ENCODE measurements around the gene STK11. TPM values are rescaled to one million over a fixed set of nuclear protein-coding genes. Genes with fewer than 3 reads are reported as not detected.
"Not testable (repeated sequence)": the region's sequence is repeated elsewhere in the genome, so short reads cannot be mapped to it uniquely, and the experiment has no call there.

Gene STK11
- total RNA-seq, 4 donors from 2014 or later: 98.4 to 135 (median 117) TPM

DNA sequence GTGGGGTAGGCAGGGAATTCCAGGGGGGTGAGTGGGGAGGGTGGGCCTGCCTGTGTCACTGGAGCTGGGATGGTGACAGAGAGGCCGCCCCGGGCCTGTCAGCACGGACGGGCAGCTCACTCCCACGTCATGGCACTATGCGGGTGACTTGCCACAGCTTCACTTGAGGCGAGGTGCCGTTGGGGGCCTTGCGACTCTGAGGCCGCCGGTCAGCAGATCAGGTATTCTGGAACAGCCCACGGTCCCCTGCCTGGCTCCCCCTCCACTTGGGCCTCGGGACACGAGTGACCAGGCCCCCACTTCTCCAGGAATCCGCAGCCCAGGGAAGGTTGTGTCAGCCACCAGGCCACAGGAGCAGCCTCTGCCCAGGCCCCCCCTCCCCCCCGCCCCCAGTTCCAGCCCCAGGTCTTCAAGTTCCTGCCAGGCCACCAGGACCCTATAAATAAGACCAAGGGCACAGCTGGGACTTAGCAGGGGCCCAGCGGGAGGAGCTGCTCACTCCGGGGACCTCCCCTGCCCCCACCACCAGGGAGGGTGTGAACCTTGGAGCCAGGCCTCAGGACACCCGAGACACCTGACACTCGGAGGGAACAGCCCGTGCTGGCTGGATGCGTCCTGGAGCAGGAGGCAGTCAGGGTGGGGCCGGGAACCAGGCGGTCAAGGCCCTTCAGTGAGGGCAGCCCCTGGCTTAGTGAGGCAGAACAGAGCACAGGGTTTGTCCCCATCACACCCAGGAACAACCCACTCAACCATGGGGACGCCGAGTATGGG, 40.1 kb downstream of the STK11 start:
- peaks cover 0 to 17% (median 0%) of the 10 kb centered on the region in 3 donors for H3K36me3 ChIP-seq
- H3K27ac ChIP-seq: peak overlapping the region; percentile 82 to 100 (median 100)
- peak in 2 of 3 donors; percentile 93 for DNase-seq
- H3K27me3 ChIP-seq: no peaks in the 10 kb centered on the region
- peak; percentile 72 to 86 for TF ChIP-seq POLR2A (IDR thresholded peaks at IDR 0.05)
- TF ChIP-seq, protein P1, sequence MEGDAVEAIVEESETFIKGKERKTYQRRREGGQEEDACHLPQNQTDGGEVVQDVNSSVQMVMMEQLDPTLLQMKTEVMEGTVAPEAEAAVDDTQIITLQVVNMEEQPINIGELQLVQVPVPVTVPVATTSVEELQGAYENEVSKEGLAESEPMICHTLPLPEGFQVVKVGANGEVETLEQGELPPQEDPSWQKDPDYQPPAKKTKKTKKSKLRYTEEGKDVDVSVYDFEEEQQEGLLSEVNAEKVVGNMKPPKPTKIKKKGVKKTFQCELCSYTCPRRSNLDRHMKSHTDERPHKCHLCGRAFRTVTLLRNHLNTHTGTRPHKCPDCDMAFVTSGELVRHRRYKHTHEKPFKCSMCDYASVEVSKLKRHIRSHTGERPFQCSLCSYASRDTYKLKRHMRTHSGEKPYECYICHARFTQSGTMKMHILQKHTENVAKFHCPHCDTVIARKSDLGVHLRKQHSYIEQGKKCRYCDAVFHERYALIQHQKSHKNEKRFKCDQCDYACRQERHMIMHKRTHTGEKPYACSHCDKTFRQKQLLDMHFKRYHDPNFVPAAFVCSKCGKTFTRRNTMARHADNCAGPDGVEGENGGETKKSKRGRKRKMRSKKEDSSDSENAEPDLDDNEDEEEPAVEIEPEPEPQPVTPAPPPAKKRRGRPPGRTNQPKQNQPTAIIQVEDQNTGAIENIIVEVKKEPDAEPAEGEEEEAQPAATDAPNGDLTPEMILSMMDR (IDR thresholded peaks at IDR 0.05): peak in 1 of 6 experiments; percentile 12
- peak overlapping the region in 2 of 4 donors; percentile 45 to 95 for H3K4me3 ChIP-seq
- no peaks in the 10 kb centered on the region for H3K9me3 ChIP-seq
- H3K4me1 ChIP-seq: peaks cover 7 to 63% (median 44%) of the 10 kb centered on the region in 4 donors

DNA sequence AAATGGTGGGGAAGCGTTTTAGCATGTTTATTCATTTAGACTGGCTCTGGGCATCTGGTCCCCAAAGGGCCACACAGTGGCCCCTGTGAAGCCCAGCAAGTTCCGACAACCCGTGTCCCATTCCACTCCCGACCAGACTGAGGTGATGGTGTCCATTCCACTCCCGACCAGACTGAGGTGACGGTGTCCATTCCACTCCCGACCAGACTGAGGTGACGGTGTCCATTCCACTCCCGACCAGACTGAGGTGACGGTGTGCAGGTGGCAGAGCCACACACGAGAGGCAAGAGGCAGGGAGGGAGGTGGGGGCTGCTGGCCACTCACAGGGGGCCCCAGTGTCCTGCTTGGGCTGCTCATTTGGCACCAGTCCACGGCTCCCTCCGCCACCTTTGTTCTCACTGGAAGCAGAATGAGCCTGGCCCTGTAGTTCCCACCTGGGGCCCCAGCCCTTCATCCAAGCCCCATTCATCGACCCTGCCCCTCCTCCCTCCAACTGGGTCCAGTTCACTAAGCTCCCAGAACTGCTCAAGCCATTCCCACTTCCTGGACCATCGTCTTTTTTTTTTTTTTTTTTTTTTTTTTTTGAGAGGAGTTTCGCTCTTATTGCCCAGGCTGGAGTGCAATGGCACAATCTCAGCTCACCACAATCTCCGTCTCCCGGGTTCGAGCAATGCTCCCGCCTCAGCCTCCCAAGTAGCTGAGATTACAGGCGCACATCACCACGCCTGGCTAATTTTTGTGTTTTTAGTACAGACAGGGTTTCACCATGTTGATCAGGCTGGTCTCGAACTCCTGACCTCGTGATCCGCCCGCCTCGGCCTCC, 40.9 kb downstream of the STK11 start:
- not testable (repeated sequence) for H3K9me3 ChIP-seq, H3K27me3 ChIP-seq
- DNase-seq: peak in 2 of 3 donors; percentile 61 to 70
- peaks cover 3 to 56% (median 36%) of the 10 kb centered on the region in 4 donors for H3K4me1 ChIP-seq
- H3K27ac ChIP-seq: peak overlapping the region; percentile 82 to 100 (median 100)
- TF ChIP-seq, protein P1 (IDR thresholded peaks at IDR 0.05): peak in 1 of 6 experiments; percentile 2
- peaks cover 0 to 25% (median 0%) of the 10 kb centered on the region in 3 donors for H3K36me3 ChIP-seq
- peak overlapping the region in 2 of 4 donors; percentile 0 to 95 for H3K4me3 ChIP-seq

DNA sequence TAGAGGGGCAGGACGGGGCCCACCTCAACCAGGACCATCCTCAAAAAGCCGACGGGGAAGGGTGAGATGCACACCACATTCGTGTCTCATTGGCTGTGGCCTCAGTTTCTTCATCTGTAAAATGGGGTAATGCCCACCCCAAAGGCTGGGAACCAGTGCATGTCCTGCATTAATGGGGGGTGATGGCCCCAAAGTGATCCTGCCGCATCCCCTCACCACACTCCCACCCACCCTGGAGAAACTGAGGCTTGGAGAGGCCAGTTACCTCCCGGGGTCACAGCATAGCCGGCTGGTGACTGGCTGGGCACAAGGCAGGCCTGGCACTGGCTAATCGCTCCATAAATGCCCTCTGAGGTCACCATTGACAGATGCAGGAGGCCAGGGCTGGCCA, 42.2 kb downstream of the STK11 start:
- peak overlapping the region; percentile 86 to 93 (median 88) for H3K4me3 ChIP-seq
- H3K4me1 ChIP-seq: peaks cover 3 to 55% (median 29%) of the 10 kb centered on the region in 4 donors
- H3K9me3 ChIP-seq: no peaks in the 10 kb centered on the region
- H3K36me3 ChIP-seq: peaks cover 0 to 31% (median 0%) of the 10 kb centered on the region in 3 donors
- TF ChIP-seq POLR2A (IDR thresholded peaks at IDR 0.05): peak in 1 of 2 donors; percentile 26
- TF ChIP-seq, protein P1 (IDR thresholded peaks at IDR 0.05): no peak
- no peaks in the 10 kb centered on the region for H3K27me3 ChIP-seq
- peak overlapping the region; percentile 99 to 100 (median 100) for H3K27ac ChIP-seq
- DNase-seq: no peak

DNA sequence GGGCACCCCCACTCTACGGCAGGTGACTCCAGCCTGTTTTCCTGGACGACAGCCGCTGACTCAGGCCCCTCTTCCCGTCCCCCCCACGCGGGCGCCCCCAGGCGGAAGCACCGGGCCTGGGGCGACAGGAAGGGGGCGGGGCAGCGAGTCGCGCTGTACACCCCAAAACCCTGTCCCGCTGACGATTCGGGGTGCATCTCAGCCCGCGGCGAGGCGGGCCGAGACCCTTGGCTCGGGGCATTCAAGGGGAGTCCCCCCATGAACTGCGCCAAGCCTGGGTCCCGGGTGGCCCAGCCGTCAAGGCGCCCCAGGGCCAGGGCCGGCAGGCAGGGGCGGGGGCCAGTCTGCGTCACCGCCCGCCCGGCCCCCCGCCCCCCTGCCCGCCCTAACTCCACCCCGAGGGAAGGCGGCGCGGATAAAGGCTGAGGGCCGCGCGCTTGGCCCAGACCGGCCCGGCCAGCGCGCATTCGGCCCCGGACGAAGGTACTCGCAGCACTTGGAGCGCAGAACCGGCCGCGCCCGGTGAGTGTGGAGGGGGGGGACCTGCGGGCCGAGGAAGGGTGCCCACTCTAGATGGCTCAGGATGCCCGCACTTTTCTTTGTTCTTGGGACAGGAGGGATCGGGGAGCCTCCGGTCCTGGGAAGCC, 42.7 kb downstream of the STK11 start, which contains the start of gene MIDN:
TSS of gene MIDN (plus strand) at position 445 of the 647 bp plus-strand sequence. CDS start 1,714 bp downstream, outside the sequence.
- TF ChIP-seq POLR2A (IDR thresholded peaks at IDR 0.05): peak; percentile 93 to 97
- TF ChIP-seq, protein P1 (IDR thresholded peaks at IDR 0.05): peak; percentile 26 to 54 (median 41)
- no peaks in the 10 kb centered on the region for H3K9me3 ChIP-seq
- no peaks in the 10 kb centered on the region for H3K27me3 ChIP-seq
- peak within 1 kb of the TSS; percentile 86 to 93 (median 88) for H3K4me3 ChIP-seq
- peaks cover 0 to 31% (median 0%) of the 10 kb centered on the region in 3 donors for H3K36me3 ChIP-seq
- peak within 1 kb of the TSS; percentile 99 to 100 (median 100) for H3K27ac ChIP-seq
- peak; percentile 84 to 93 (median 92) for DNase-seq
- peaks cover 3 to 50% (median 31%) of the 10 kb centered on the region in 4 donors for H3K4me1 ChIP-seq

DNA sequence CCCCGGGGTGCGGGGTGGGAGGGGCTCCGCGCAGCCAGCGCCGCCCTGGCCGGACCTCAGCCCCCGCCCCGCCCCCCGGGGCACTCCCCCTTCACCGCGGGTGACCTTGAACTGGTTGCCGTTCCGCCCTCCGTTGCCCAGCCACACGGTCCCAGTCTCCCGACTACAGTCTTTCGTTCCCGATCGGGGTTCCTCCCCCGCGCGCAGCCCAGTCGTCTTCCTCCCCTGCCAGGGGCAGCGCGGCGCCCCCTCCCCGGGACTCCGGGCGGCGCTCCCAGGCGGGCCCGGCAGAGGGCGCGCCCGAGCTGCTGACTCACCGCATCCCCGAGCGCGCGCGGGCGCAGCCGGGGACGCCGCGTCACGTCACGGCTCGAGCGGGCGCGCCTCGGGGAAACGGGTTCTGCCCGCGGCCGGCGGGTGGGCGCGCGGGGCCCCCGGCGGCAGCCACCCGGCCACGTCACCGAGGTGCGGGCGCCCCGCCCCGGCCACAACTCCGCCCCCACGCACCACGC, 43.3 kb downstream of the STK11 start:
- peak overlapping the region; percentile 86 to 93 (median 88) for H3K4me3 ChIP-seq
- TF ChIP-seq, protein P1 (IDR thresholded peaks at IDR 0.05): peak; percentile 81 to 97 (median 95)
- TF ChIP-seq POLR2A (IDR thresholded peaks at IDR 0.05): no peak
- H3K9me3 ChIP-seq: no peaks in the 10 kb centered on the region
- DNase-seq: peak; percentile 79 to 89 (median 88)
- peaks cover 5 to 50% (median 35%) of the 10 kb centered on the region in 4 donors for H3K4me1 ChIP-seq
- H3K27me3 ChIP-seq: no peaks in the 10 kb centered on the region
- peak overlapping the region; percentile 99 to 100 (median 100) for H3K27ac ChIP-seq
- H3K36me3 ChIP-seq: peaks cover 0 to 30% (median 0%) of the 10 kb centered on the region in 3 donors
